Measurements from ENCODE around the gene ADAMTSL1. TPM values are rescaled to one million over a fixed set of nuclear protein-coding genes. Genes with fewer than 3 reads are reported as not detected.

The ADAMTSL1 gene
- total and polyA plus RNA-seq, 9 of the 15 experiments (the other 6 are each of a cell fraction or from before 2014, with no cell fraction given): 0.01 TPM; not detected in 8

- TF ChIP-seq EP400 (IDR thresholded peaks at IDR 0.05): no peak
- no peak for TF ChIP-seq HOXB6 (CRISPR knock-in tag; IDR thresholded peaks at IDR 0.05; ENCODE audit: borderline replicate concordance)
- TF ChIP-seq ZNF280A (IDR thresholded peaks at IDR 0.05; ENCODE audit: low read depth, partially characterized antibody): no peak
- no peak for TF ChIP-seq ZNF655 (CRISPR knock-in tag; IDR thresholded peaks at IDR 0.05)
- no peak for TF ChIP-seq ZBTB7A (IDR thresholded peaks at IDR 0.05; ENCODE audit: borderline replicate concordance, control insufficient read depth, low read depth, low read length)
- no peak for TF ChIP-seq ZFP91 (CRISPR knock-in tag; IDR thresholded peaks at IDR 0.05)
- no peak overlapping the region for H3K4me2 ChIP-seq (ENCODE audit: insufficient read depth, low read length)
- no peaks in the 10 kb centered on the region for H3K79me2 ChIP-seq (ENCODE audit: control insufficient read depth, insufficient read depth, low read length)
- POLR2A ChIA-PET: no interaction called here
- H4K20me1 ChIP-seq (replicated peaks; ENCODE audit: control insufficient read depth, insufficient read depth, low read length): no peaks in the 10 kb centered on the region
- no peak overlapping the region for H3K27ac ChIP-seq (ENCODE audit: extremely low read depth, low read depth, low read length)
- H3K9me3 ChIP-seq (replicated peaks; ENCODE audit: control insufficient read depth, insufficient read depth, low read depth, low read length): no peaks in the 10 kb centered on the region
- no peaks in the 10 kb centered on the region for H3K4me1 ChIP-seq (replicated peaks in 1 of 2; ENCODE audit: control insufficient read depth in 2 of 2, insufficient read depth in 2 of 2, low read length in 2 of 2)
- H3K27me3 ChIP-seq (ENCODE audit: control insufficient read depth in 2 of 2, insufficient read depth in 2 of 2, low read length in 2 of 2): no peaks in the 10 kb centered on the region
- H3K4me3 ChIP-seq: no peak overlapping the region
- intact Hi-C loops (cut with micrococcal nuclease): no loop called here
- 0% methylated on average over 2 of the region's 2 CpGs for WGBS (ENCODE audit: insufficient coverage, low coverage, missing lambda C conversion rate)
- no peaks in the 10 kb centered on the region for H3K9me1 ChIP-seq (ENCODE audit: control insufficient read depth, insufficient read depth, low read length)
- H3K9ac ChIP-seq (ENCODE audit: insufficient read depth in 1 of 2, low read depth in 2 of 2, low read length in 2 of 2): no peak overlapping the region
- CTCF ChIA-PET (ENCODE audit: low intra/inter-chr PET ratio): no interaction called here
- no TSS peak for BruUV-seq (replicated peaks)
- no peak overlapping the region for H2AFZ ChIP-seq (ENCODE audit: low read depth, low read length)
- DNase-seq (ENCODE audit: extremely low read depth in 1 of 4, low spot score in 3 of 4) (no peak), ATAC-seq (no peak), FAIRE-seq (no peak)
- in situ Hi-C loops (cut with MboI): no loop called here
- H3K36me3 ChIP-seq (ENCODE audit: control insufficient read depth, insufficient read depth, low read length): no peaks in the 10 kb centered on the region
Measured at GRCh38 chr9:18721995-18722310, 248.0 kb downstream of the ADAMTSL1 start.

Measured in K562 (cell line).